GM21737 (cell line): Measurements from ENCODE around the gene BANF1.
"Not testable (repeated sequence)": the region's sequence is repeated elsewhere in the genome, so short reads cannot be mapped to it uniquely, and the experiment has no call there.

Experiments used
- ATAC-seq: cut with Tn5 transposase; IDR thresholded peaks from one replicate; pipeline ENCODE4 v1.9.1; 2021; ENCODE audit warnings: mild to moderate bottlenecking, moderate library complexity; ENCODE audit not compliant: unreplicated experiment

The BANF1 gene

DNA sequence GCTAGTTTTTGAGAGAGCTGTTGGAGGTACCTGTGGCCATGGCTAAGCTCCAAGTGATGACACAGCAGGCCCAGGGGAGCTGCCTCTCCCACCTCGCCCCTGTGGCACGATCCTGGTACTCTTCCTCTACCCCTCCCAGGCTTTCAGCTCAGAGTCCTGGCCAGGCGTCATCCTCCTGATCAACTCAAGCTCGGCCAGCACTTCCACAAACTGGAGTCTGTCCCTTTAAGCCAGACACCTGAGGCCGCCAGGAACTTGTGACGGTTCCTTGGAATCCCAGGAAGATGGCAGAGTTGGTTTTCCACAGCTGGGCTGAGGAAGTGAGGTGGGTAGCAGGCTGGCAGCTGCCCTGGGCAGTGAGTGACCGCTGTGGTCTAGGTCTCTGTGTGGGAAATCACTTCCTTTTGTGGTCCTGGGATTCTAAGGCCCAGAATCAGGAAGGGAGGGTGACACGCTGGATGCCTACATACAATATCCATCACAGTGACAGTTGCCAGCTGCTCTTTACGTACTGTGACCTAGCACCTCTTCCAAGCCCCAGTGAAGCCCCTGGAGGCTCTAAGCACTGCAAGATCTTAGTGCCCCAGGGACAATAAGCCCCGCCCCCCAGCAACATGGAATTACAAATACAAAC lies 6.3 kb downstream of the BANF1 start:
- no peak for ATAC-seq

DNA sequence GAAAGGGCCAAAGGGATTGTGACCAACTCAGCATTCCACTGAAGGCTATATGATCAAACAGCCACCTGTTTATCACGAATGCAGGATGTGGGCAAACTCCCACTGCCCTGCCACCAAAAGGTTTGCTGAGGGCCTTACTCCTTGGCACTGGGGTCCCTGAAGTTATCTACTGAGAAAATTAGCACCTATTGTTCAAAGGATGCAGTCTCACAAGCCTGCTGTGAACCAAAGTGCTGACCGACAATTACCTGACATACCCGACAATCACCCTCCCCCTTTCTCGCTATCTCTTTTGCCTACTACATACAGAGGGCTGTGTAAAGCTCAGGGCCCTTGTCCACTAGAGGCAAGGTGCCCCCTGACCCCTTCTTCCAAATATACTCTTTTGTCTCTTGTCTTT lies 7.7 kb downstream of the BANF1 start:
- not testable (repeated sequence) for ATAC-seq

DNA sequence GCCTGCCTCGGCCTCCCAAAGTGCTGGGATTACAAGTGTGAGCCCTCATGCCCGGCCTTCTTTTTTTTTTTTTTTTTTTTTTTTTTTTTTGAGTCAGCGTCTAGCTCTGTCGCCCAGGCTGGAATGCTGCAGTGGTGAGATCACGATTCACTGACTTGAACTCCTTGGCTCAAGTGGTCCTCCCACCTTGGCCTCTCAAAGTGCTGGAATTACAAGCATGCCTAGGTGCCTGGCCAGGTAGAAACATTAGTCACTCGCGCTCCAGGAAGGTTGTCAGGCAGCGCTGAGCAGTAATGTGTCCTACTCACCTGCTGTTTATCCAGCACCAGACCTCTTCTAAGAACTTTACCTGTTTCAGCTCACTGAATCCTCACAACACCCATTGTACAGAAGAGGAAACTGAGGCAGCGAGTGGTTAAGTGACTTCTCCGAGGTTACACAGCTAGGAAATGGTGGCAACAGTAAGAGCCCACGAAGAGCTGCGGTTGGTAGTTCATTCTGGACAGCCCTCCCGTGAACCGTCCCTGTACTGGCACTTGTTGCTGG lies 9.0 kb downstream of the BANF1 start:
- ATAC-seq, result no peak

DNA sequence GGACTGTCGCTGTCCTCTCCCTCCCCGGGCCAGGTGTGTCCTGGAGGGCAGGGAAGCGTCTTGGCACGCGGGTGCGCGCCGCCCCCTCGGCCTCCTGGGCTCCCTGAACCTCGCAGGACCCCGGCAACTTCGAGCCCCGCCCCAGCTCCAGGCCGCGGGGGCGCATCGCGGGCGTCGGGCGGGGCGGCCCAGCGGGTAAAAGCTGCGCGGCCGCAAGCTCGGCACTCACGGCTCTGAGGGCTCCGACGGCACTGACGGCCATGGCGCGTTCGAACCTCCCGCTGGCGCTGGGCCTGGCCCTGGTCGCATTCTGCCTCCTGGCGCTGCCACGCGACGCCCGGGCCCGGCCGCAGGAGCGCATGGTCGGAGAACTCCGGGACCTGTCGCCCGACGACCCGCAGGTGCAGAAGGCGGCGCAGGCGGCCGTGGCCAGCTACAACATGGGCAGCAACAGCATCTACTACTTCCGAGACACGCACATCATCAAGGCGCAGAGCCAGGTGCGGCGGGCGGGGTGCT lies 9.5 kb downstream of the BANF1 start, which contains the start of gene CST6:
Gene CST6, plus strand, starts transcription at position 224 of the 519 bp plus-strand sequence. Its CDS starts 37 bp downstream, at position 261.
- no peak for ATAC-seq

DNA sequence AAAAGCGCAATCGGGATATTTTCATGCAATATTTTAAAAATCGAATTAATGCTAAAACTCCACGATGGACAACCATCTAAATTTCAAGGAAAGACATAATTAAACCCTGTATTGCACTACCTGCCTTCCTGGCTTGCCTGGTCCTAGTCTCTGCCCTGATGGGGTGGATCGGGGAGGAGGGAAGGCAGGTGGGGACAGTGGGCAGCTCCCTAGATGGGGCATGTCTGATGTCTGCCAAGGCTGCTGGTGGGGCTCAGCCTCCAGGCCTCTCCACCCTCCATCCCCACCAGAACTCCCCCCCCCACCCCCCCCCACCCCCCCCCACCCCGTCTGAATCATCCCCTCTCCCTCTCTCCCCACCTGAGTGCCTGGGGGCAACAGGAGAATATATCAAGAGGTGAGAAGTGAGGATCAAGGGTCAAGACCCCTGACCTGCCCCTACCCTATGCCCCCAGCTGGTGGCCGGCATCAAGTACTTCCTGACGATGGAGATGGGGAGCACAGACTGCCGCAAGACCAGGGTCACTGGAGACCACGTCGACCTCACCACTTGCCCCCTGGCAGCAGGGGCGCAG lies 10.2 kb downstream of the BANF1 start:
- no peak for ATAC-seq

DNA sequence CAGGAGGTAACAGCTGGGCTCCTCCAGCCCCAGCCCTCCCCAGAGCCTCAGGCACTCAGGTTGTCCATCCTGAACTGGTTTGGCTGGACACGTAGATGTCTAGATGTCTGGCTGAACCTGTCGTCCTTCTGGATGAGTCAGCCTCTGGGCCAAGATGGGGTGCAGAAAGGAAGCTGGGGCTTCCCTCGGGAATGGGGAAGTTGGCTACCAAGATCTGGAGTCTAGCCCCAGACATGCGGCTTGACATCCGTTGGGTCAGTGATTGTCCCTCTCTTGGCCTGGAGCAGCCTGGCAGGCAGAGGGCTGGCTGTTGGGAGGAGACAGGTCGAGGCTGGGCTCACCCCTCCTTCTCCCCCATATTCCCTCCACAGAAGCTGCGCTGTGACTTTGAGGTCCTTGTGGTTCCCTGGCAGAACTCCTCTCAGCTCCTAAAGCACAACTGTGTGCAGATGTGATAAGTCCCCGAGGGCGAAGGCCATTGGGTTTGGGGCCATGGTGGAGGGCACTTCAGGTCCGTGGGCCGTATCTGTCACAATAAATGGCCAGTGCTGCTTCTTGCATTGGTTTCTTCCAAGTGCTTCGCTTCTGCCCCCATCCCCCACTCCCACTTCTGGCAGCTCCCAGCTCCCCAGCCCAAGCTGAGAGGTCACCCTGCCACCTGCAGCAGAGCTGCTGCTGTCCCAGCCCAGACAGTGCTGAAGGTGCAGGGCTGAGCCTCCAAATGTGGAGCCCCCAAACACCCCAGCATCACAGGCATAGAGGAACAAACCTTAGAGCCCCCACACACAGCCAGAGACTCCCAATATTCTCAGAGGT lies 10.9 kb downstream of the BANF1 start:
- ATAC-seq, result no peak

DNA sequence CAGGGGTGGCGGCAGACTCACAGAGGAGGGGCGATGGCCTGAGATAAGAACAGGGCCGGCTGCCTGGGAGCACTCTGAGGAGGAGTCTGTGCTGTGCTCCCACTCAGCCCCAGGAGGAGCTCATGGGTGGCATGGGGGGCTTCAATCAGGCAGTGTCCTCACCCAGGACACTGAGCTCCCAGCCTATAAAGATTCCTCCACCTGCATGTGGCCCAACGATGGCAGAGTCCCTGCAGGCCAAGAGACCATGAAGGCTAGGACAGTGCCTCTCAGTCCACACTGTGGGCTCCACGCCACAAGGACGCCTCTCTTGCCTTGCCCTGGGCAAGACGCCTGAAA lies 11.4 kb downstream of the BANF1 start:
- ATAC-seq, result no peak

DNA sequence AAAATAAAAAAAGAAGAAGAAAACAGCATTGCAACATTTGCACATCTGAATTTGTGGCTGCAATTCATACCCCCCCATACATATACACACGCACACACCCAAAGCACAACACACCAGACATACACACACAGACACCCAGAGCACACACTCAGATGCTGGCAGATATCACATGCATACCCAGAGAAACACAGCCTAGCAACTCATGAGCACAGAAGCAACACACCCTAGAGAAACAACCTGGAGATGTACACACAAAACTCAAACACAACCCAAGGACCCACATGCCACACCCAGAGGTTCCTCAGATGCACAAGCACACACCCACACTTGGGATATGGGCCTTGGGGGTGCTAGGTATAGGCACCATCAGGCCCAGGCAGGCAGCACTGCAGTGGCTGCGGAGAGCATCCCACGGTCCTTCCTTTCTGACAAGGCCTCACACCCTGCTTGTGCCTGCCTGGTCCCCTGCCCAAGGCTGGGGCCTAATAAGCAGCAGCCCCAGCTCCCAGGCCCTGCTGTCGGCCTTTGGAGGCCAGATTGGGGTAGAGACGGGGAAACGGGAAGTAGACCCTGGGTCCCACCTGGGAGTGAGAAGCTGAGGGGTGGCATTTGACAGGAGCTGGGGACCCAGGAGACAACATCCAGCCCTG lies 12.6 kb downstream of the BANF1 start:
- no peak for ATAC-seq

DNA sequence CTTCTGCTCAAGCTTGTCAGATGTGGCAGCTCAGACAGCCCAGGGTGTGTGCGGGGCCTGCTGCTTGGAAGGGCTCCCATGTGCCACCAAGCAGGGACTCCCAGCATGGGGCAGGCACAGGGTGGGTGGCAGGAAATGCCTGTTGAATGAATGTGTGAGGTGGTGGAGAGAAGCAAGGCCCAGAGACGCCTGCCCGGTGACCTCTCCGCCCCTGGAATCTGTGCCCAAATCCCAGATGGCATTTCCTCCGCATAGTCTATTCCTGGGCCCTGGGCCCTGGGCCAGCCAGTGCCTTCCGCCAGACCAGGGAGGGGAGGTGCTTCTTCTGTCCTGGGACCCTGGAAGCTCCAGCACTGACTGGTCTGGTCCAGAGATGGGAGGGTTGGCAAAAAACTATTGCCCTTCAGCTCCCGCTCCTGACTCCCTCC lies 13.2 kb downstream of the BANF1 start:
- ATAC-seq, result no peak

DNA sequence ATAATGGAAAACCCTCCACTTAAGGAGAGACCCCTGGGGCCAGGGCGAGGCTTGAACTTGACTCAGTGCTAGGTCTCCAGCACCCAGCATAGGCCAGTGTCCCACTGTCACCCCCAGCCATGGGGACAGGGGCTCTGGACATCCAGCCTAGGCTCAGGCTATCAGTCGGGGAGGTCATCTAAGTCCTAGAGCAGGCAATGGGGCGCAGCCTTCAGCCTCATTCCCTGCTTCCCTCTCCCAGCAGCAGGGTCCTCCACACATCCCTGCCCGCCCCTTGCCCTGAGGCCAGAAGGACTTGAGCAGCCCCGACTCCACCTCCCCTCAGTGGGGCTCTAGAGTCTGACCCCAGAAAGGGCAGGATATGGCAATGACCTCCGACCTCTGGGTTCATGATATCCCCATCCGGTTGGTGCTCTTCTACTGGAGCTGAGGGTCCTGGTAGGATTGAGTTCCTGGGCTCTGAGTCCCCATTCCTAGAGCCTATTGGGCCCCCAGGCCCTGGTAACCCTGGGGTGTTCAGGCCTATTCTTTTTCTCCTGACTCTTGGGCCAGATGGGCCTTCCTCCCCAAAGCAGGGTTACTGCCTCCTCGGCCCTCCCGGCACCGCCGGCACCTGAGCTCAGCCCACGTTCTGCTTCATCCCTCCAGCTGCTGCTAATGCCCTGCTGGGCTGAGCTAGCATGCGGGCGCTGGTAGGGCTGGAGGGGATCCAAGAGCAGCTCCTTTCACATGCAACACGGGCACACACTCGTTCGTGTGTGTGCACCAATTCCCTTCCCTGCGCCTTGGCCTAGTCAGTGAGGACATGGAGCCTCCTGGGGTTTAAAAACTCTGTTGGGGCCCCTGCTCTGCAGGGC lies 13.9 kb downstream of the BANF1 start:
- ATAC-seq, result no peak

DNA sequence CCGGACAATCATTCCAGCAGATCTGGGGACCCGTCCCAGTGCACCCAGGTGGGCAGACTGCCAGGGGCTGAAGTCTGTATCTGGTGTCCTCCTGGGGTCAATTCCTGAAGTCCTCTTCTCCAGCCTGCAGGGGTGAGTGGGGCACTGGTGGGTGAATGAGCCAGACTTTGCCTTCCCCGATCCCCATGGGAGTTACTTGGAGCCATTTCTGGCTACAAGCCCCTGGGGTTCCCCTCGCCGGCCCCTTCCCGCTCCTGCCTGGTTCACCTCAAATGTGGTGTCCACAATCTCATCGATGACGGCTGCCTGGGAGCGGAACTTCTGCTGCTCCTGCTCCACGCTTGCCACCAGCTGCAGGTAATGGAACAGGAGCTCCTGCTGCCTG lies 14.5 kb downstream of the BANF1 start:
- no peak for ATAC-seq

DNA sequence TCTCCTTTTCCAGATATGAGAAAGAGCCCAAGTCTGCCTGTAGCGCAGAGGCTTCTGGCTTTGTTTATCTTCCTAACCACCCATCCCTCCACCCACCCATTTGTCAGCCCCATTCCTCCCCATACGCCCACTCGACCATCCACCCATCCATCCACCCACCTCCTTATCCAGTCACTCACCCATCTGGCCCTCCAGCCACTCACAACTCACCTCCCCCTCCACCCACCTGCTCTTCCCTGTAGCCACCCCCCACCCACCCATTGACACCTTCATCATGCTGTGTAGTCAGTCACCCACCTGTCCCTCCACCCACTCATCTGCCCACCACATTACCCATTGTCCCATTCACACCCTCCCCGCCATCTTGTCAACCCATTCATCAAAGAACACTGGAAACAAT lies 15.0 kb downstream of the BANF1 start:
- no peak for ATAC-seq

DNA sequence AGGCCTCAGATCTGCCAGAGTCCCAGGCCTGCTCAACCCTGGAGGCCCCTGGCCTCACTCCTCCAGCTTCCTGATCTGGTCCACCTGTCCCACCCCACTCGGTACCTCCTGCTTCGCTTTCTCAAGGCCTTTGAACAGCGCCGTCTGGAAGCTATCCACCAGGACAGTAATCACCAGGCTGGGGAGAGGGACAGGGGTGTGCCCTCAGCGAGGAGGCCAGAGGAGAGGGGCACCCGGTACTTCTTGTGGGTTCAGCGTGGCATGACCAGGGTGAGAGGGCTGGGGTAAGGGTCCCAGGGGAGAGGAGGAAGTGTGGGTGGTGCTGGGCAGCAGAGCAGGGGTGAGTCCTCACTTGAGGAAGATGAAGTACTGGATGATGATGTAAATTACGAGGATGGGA lies 17.9 kb downstream of the BANF1 start:
- ATAC-seq, result no peak

DNA sequence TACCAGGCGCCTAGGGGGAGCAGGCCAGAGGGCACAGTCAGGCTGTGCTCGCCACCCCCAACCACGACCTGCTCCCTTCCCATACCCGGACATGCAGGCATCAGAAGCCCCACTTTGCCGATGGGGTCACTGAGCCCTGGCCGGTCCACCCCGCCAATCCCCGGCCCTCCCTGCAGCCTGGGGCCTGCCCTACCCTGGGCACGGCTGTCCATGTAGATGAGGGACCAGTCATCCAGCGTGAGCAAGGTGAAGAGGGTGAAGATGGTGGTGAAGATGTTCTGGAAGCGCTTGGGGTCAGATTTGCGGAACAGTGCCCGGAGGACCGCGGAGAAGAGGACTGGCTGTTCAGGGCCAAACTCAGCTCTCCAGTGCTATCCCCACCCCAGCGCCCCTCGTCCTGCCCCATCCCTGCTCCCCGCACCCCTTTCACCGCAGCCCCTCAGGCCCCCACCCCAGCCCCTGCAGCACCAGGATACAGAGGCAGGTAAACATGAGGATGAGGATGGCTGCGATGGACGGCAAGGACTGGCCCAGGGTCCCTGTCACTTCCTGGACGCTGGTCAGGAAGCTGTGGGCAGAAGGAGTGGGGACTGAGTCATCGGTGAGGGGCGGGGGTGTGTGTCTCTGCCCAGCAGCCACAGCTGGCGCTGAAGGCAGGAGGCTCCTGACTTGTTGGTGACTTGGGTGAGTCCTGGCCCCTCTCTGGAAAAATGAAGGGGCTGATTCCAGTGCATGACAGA lies 18.5 kb downstream of the BANF1 start:
- no peak for ATAC-seq

DNA sequence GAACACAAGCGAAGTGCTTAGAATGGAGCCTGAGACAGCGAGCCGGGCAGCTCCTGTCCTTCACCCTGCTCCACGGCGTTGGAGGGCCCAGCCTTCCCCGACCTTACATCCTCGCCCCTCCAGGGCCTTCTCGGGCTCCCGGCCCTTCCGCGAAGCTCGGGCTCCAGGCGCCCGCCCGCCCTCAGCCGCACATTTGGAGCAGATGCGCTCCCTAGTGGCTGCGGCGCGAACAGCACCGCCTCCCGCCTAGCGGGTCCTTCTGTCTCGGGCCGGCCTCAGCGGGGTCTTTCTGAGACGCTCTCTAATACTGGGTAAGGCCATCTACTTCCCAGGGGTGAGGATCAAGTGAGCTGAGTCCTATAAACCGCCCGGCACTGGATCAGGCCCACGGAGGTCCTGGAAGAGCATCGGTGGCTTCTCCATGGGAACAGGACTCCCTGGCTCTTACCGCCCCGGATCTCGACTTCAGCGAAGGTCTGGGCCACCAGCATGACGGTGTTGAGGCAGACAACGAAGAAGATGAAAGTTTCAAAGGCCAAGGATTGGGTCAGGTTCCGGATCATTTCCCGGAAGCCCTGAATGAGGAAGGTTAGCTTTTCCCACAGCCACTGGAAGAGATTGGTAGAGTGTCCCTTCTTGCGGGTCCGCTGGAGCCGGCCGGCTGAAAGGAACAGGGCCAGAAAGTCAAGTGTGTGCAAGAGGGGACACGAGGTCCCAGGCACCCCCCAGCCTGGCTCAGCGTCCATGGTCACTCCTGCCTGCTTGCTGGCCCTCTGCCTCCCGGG lies 20.3 kb downstream of the BANF1 start:
- ATAC-seq, result no peak

DNA sequence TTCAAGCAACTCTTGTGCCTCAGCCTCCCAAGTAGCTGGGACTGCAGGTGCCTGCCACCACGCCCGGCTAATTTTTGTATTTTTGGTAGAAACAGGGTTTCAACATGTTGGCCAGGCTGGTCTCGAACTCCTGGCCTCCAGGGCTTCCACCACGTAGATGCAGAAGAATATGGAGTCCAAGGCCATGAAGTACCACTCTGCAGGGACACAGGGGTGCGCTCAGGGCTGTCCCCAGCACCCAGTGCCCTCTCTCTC lies 20.8 kb downstream of the BANF1 start:
- not testable (repeated sequence) for ATAC-seq

DNA sequence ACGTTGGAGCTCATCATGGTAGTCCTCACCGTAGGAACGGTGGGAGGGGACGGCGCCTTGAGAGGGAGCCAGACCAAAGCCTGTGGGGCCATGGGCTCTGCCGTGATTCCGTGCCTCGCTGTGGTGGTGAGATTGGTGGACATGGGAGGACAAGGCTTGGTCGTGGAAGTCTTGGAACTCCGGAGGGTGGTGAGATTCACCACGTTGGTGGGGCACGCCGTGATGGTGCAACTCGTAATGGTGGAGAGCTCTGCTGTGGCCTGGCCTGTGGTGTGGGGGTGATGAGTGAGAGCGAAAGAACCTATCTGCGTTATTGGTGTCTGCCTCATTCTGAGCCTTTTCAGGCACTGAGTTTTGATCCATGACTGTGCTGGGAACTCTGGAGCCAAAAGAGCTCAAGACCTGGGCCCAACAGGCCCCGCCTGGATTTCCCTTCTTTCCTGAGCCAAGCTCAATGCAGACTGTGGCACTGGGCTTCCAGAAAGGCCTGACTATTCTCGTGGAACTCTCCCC lies 23.8 kb downstream of the BANF1 start, which contains the start of gene CATSPER1:
Gene CATSPER1, minus strand, starts transcription at position 463 of the 513 bp plus-strand sequence. Its CDS starts 100 bp downstream, at position 363.
- no peak for ATAC-seq

DNA sequence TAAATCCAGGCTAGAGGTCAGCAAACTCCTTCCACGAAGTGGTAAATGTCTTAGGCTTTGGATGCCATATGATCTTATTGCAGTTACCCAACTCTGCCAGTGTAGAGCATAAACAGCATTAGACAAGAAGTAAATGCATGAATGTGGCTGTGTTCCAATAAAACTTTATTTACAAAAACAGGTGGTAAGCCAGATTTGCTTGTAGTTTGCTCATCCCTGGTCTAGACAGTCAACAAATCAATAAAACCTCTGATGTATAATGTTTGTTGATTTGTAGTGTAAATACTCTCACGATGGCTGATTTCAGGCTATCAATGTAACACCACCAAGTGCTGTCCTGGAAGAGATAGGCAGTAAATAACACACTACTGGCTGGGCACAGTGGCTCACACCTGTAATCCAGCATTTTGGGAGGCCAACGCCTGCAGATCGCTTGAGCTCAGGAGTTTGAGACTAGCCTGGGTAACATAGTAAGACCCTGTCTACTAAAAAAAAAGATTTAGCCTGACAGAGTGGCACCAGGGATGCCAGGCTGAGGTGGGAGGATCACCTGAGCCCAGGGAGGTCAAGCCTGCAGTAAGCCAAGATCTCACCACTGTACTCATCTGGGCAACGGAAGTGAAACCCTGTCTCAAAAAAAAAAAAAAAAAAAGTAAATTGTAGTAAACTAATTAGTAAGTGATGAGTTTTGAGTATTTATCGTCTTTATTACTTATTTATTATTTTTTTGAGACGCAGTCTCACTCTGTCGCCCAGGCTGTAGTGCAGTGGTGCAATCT lies 30.8 kb downstream of the BANF1 start:
- no peak for ATAC-seq
